Fibroblast of lung (primary cell): ENCODE results near the gene CCDC33. TPM values are rescaled to one million over a fixed set of nuclear protein-coding genes. Genes with fewer than 3 reads are reported as not detected.
A peak's percentile ranks its signal among the peaks of the same experiment; 100 is the strongest.

Experiments
- DNase-seq, 2 donors: peaks; one replicate each; pipeline versions ENCODE4 v3.0.0 to v3.0.0-alpha.2; 2010; ENCODE audit warnings: low read depth in 2 of 2
- H2AFZ ChIP-seq: 2 replicates; pipeline ENCODE4 v1.5.1; 2012; ENCODE audit warnings: low read length, control low read depth, inconsistent platforms
- H3K27ac ChIP-seq: 2 replicates; pipeline ENCODE4 v1.5.1; 2011; ENCODE audit warnings: low read length, control low read depth; ENCODE audit not compliant: insufficient read depth
- H3K27me3 ChIP-seq: 2 replicates; pipeline ENCODE4 v1.5.1; 2011; ENCODE audit warnings: mild to moderate bottlenecking, low read length; ENCODE audit not compliant: control insufficient read depth, insufficient read depth
- H3K36me3 ChIP-seq: 2 replicates; pipeline ENCODE4 v1.5.1; 2011; ENCODE audit warnings: low read length; ENCODE audit not compliant: control insufficient read depth, insufficient read depth
- H3K4me1 ChIP-seq: 2 replicates; pipeline ENCODE4 v1.5.1; 2011; ENCODE audit warnings: low read length; ENCODE audit not compliant: control insufficient read depth, insufficient read depth; ENCODE audit errors: extremely low read depth
- H3K4me2 ChIP-seq: 2 replicates; pipeline ENCODE4 v1.5.1; 2011; ENCODE audit warnings: low read length, control low read depth; ENCODE audit not compliant: insufficient read depth; ENCODE audit errors: extremely low read depth
- H3K4me3 ChIP-seq, 4 experiments: fragments of 200-600 bp in 1 of 4; sonication (generic) in 1 of 4; replicated peaks in 1 of 4; 2 replicates each; pipeline ENCODE4 v1.5.1; 2011 to 2016; ENCODE audit warnings: low read length in 4 of 4, low read depth in 3 of 4, mild to moderate bottlenecking in 3 of 4, control low read depth in 2 of 4, inconsistent platforms in 1 of 4, mixed read lengths in 1 of 4; ENCODE audit not compliant: insufficient read depth in 1 of 4; ENCODE audit errors: control extremely low read depth in 1 of 4
- H3K79me2 ChIP-seq: 2 replicates; pipeline ENCODE4 v1.5.1; 2012; ENCODE audit warnings: mild to moderate bottlenecking, low read length, inconsistent platforms; ENCODE audit not compliant: control insufficient read depth, insufficient read depth
- H3K9ac ChIP-seq: 2 replicates; pipeline ENCODE4 v1.5.1; 2011; ENCODE audit warnings: mild to moderate bottlenecking, low read length, control low read depth; ENCODE audit not compliant: insufficient read depth
- H3K9me3 ChIP-seq: 2 replicates; pipeline ENCODE4 v1.5.1; 2012; ENCODE audit warnings: low read depth, low read length; ENCODE audit not compliant: control insufficient read depth, insufficient read depth
- H4K20me1 ChIP-seq: 2 replicates; pipeline ENCODE4 v1.5.1; 2011; ENCODE audit warnings: low read length; ENCODE audit not compliant: control insufficient read depth, insufficient read depth; ENCODE audit errors: extremely low read depth
- CTCF ChIP-seq, 2 donors: IDR thresholded peaks in 1 of 2; conservative IDR thresholded peaks in 1 of 2; 1 replicate in 1 of 2; 2 replicates in 1 of 2; pipeline ENCODE4 v1.5.1; 2011 to 2012; ENCODE audit warnings: low read length in 2 of 2, control low read depth in 1 of 2, inconsistent platforms in 1 of 2, low read depth in 1 of 2, mild to moderate bottlenecking in 1 of 2
- EZH2 ChIP-seq: IDR thresholded peaks from 2 replicates; pipeline ENCODE4 v1.5.1; 2012; ENCODE audit warnings: low read length, control low read depth, mild to moderate bottlenecking; ENCODE audit errors: missing control alignments
- polyA plus RNA-seq, 2 donors: library from polyadenylated mRNA; depleted of rRNA in 1 of 2; stranded (reverse) in 1 of 2; unstranded in 1 of 2; fragments of >200 nt; gene quantifications; 2 replicates each; pipeline ENCODE4 v1.2.1, GENCODE V29; 2011 to 2012; ENCODE audit warnings: missing spikeins in 1 of 2
- total RNA-seq: library from RNA; depleted of rRNA; stranded (reverse); fragments of >200 nt; gene quantifications from 2 replicates; pipeline ENCODE4 v1.2.1, GENCODE V29; 2014

The CCDC33 gene
- total and polyA plus RNA-seq, 2 donors (not counting 1 experiment from before 2014, with no cell fraction given): not detected

GRCh38 chr15:74327756-74328155 lies 91.6 kb downstream of the CCDC33 start:
- H3K36me3 ChIP-seq: no peaks in the 10 kb centered on the region
- no peak overlapping the region for H3K27ac ChIP-seq
- DNase-seq: peak in 1 of 2 donors; percentile 34
- H3K4me3 ChIP-seq: no peak overlapping the region
- H3K9ac ChIP-seq: no peak overlapping the region
- no peak overlapping the region for H2AFZ ChIP-seq
- no peak for TF ChIP-seq EZH2
- no peak for TF ChIP-seq CTCF (conservative IDR thresholded peaks at IDR 0.05 in 1 of 2, IDR thresholded peaks at IDR 0.05 in 1 of 2; ENCODE audit: low read depth in 1 of 2, low read length in 2 of 2)
- H3K79me2 ChIP-seq: no peaks in the 10 kb centered on the region
- H3K9me3 ChIP-seq: no peaks in the 10 kb centered on the region
- H3K27me3 ChIP-seq: peaks cover 4% of the 10 kb centered on the region
- H3K4me1 ChIP-seq: no peaks in the 10 kb centered on the region
- H4K20me1 ChIP-seq: no peaks in the 10 kb centered on the region
- no peak overlapping the region for H3K4me2 ChIP-seq

- H3K4me1 ChIP-seq: no peaks in the 10 kb centered on the region
- no peaks in the 10 kb centered on the region for H3K79me2 ChIP-seq
- no peaks in the 10 kb centered on the region for H3K9me3 ChIP-seq
- H3K36me3 ChIP-seq: no peaks in the 10 kb centered on the region
- H3K9ac ChIP-seq: no peak overlapping the region
- TF ChIP-seq EZH2 (no peak), CTCF (conservative IDR thresholded peaks at IDR 0.05 in 1 of 2, IDR thresholded peaks at IDR 0.05 in 1 of 2; ENCODE audit: low read depth in 1 of 2, low read length in 2 of 2) (no peak)
- H3K4me3 ChIP-seq: no peak overlapping the region
- H3K27me3 ChIP-seq: peaks cover 7% of the 10 kb centered on the region
- H2AFZ ChIP-seq: no peak overlapping the region
- no peak for DNase-seq
- H3K27ac ChIP-seq: no peak overlapping the region
- no peak overlapping the region for H3K4me2 ChIP-seq
- H4K20me1 ChIP-seq: no peaks in the 10 kb centered on the region
Measured at GRCh38 chr15:74328331-74329056, 92.4 kb downstream of the CCDC33 start.

DNA sequence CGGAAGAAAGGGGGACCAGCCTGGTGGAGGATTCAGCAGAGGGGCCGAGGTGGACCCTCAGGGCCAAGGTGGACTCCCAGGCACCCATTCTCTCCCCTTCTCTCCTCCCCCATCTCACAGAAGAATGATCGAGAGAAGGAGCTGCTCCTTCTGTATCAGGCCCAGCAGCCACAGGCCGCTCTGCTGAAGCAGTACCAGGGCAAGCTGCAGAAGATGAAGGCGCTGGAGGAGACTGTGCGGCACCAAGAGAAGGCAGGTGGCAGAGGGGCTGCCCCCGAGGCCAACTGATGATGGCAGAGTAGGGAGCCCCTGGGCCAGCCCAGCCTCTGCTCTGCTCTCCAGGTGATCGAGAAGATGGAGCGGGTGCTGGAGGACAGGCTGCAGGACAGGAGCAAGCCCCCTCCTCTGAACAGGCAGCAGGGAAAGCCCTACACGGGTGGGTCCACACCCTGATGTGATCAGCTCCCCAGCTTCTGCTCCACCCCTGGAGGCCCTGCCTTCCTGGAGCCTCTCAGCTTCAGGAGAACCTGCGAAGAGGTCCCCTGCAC lies 94.8 kb downstream of the CCDC33 start:
- Histone ChIP-seq H3K4me3 (no peak overlapping the region), H3K36me3 (no peaks in the 10 kb centered on the region), H3K79me2 (no peaks in the 10 kb centered on the region), H2AFZ (no peak overlapping the region), H4K20me1 (no peaks in the 10 kb centered on the region), H3K4me2 (no peak overlapping the region), H3K9me3 (no peaks in the 10 kb centered on the region), H3K27me3 (peaks cover 4% of the 10 kb centered on the region), H3K4me1 (no peaks in the 10 kb centered on the region), H3K9ac (no peak overlapping the region), H3K27ac (no peak overlapping the region)
- no peak for TF ChIP-seq EZH2
- TF ChIP-seq CTCF (conservative IDR thresholded peaks at IDR 0.05 in 1 of 2, IDR thresholded peaks at IDR 0.05 in 1 of 2; ENCODE audit: low read depth in 1 of 2, low read length in 2 of 2): no peak
- no peak for DNase-seq
